ENCODE measurements around the gene HORMAD1. TPM values are rescaled to one million over a fixed set of nuclear protein-coding genes. Genes with fewer than 3 reads are reported as not detected.
"Not testable (repeated sequence)": the region's sequence is repeated elsewhere in the genome, so short reads cannot be mapped to it uniquely, and the experiment has no call there.

HORMAD1 gene, protein sequence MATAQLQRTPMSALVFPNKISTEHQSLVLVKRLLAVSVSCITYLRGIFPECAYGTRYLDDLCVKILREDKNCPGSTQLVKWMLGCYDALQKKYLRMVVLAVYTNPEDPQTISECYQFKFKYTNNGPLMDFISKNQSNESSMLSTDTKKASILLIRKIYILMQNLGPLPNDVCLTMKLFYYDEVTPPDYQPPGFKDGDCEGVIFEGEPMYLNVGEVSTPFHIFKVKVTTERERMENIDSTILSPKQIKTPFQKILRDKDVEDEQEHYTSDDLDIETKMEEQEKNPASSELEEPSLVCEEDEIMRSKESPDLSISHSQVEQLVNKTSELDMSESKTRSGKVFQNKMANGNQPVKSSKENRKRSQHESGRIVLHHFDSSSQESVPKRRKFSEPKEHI
- total RNA-seq (2014; rRNA removed; shearing (Covaris generic)): not detected in 2 replicates

- no peak for DNase-seq (ENCODE audit: low read depth)
Observed at GRCh38 chr1:150720703-150721102, at the start of gene HORMAD1. HORMAD1 (minus strand) TSS chr1:150720895; CDS start chr1:150719505, 1,390 bp downstream.

DNA sequence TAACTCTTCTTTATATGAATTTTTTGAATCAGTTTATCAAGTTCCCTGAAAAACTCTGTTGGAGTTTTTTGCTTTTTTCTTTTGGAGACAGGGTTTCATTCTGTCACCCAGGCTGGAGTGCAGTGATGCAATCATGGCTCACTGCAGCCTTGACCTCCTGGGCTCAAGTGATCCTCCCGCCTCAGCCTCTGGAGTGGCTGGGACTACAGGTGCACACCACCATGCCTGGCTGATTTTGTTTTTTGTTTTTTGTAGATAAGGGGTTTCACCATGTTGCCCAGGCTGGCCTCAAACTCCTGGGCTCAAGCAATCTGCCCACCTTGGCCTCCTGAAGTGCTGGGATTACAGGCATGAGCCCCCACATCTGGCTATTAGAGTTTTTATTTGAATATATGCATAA, 47.0 kb upstream of the HORMAD1 start:
- DNase-seq (ENCODE audit: low read depth): not testable (repeated sequence)

DNA sequence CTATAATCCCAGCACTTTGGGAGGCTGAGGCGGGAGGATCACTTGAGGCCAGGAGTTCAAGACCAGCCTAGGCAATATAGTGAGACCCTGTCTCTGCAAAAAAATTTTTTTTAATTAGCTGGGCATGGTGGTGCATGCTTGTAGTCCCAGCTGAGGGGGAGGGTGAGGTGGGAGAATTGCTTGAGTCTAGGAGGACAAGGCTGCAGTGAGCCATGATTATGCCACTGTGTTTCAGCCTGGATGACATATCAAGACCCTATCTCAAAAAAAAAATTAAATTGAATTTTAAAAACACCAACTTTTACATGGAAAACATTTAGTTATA, 45.2 kb upstream of the HORMAD1 start:
- DNase-seq (ENCODE audit: low read depth): not testable (repeated sequence)

GRCh38 chr1:150765296-150765976, 44.7 kb upstream of the HORMAD1 start, which contains the start of gene CTSS:
CTSS (minus strand) TSS chr1:150765778; CDS start chr1:150764763, 1,015 bp downstream.
- peak; percentile 51 for DNase-seq (ENCODE audit: low read depth)

- DNase-seq (ENCODE audit: low read depth): peak; percentile 75
Observed at GRCh38 chr1:150764617-150765101, 44.0 kb upstream of the HORMAD1 start.

DNA sequence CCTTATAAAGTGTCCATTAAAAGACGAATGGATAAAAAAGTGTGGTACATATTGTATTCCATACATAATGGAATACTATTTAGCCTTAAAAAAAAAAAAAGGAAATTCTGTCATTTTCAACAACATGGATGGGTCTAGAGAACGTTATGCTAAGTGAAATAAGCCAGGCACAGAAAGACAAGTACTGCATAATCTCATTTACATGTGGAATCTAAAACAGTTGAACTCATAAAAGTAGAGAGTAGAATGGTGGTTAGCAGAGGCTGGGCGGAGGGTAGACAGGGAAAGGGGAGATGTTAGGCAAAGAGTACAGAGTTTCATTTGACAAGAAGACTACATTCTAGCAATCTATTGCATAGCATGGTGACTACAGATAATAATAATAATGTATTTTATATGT, 42.3 kb upstream of the HORMAD1 start:
- no peak for DNase-seq (ENCODE audit: low read depth)

GRCh38 chr1:150762552-150762951, 41.9 kb upstream of the HORMAD1 start:
- DNase-seq (ENCODE audit: low read depth): no peak

DNA sequence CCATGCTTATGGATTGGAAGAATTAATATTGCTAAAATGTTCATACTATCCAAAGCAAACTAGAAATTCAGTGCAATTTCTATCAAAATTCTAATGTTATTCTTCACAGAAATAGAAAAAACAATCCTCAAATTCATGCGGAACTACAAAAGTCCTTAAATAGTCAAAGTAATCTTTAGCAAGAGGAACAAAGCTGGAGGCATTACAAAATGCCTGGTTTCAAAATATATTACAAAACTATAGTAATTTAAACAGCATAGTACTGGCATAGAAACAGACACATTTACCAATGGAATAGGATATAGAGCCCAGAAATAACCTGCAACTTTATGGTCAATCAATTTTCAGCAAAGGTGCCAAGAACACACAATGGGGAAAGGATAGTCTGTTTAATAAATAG, 41.1 kb upstream of the HORMAD1 start:
- no peak for DNase-seq (ENCODE audit: low read depth)

GRCh38 chr1:150760013-150760412, 39.3 kb upstream of the HORMAD1 start:
- no peak for DNase-seq (ENCODE audit: low read depth)

- DNase-seq (ENCODE audit: low read depth): no peak
Observed at GRCh38 chr1:150753416-150753815, 32.7 kb upstream of the HORMAD1 start.

DNA sequence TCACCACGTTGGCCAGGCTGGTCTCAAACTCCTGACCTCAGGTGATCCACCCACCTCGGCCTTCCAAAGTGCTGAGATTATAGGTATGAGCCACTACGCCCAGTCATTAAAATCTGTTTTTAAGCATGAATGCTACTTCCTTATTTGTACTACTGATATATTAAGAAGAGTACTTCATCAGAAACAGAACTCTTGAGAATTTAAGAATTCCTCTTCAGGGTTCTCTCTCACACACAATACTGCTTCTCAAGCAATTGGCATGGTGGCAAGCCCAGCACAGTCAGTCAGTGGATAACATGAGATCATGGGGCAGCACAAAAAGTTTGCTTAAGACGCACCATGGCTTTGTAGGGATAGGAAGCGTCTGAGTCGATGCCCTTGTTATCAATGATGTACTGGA, 30.7 kb upstream of the HORMAD1 start:
- no peak for DNase-seq (ENCODE audit: low read depth)

DNA sequence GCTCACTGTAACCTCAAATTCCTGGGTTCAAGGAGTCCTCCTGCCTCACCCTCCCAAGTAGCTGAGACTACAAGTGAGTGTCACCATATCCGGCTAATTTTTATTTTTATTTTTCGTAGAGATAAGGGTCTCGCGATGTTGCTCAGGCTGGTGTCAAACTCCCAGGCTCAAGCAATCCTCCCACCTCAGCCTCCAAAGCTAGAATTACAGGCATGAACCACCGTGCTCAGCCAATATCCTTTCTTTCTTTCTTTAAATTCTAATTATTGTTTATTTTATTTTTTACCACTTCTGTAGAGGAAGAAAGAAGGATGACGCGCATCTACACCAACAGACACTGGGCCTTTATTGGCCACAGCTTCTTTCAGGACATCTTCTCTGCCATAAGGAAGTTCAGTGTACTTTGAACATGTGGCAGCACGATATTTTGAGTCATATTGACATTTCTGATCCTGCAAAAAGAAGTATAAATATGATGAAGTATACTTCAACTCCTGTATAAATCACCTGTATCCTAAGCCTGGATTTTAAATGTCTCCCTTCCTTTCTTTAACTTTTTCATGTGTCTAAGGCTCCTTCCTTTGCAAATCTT, 29.1 kb upstream of the HORMAD1 start:
- no peak for DNase-seq (ENCODE audit: low read depth)

DNA sequence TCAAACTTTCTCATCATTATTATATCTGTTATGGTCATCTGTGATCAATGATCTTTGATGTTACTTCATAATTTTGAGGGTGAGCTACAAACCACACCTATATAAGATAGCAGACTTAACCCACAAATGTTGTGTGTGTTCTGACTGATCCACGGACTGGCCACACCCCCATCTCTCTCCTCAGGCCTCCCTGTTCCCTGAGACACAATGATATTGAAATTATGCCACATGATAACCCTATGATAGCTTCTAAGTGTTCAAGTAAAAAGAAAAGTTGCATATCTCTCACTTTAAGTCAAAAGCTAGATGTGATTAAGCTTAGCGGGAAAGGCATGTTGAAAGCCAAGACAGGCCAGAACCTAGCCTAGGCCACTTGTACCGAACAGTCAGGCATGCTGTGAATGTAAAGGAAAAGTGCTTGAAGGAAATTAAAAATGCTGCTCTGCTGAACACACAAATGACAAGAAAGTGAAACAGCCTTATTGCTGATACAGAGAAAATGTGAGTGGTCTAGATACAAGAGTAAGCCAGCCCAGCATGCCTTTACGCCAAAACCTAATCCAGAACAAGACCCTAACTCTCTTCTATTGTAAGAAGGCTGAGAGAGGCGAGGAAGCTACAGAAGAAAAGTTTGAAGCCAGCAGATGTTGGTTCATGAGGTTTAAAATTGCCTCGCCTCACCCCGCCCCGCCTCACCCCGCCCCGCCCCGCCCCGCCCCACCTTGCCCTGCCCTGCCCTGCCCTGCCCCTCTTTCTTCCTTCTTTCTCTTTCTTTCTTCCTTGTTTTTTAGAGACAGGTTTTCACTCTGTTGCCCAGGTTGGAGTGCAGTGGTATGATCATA, 28.4 kb upstream of the HORMAD1 start:
- no peak for DNase-seq (ENCODE audit: low read depth)

- no peak for DNase-seq (ENCODE audit: low read depth)
Observed at GRCh38 chr1:150730130-150730721, 9.5 kb upstream of the HORMAD1 start.

DNA sequence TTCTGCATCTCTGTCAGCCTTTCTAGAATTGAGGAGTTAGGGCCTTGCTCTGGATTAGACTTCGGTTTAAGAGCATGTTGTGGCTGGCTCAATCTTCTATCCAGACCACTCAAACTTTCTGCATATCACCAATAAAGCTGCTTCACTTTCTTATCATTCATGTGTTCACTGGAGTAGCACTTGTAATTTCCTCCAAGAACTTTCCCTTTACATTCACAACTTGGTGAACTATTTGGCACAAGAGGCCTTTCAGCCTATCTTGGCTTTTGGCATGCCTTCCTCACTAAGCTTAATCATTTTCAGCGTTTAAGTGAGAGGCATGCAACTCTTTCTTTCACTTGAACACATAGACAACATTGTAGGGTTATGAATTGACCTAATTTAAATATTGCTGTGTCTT, 3.6 kb upstream of the HORMAD1 start:
- no peak for DNase-seq (ENCODE audit: low read depth)

DNA sequence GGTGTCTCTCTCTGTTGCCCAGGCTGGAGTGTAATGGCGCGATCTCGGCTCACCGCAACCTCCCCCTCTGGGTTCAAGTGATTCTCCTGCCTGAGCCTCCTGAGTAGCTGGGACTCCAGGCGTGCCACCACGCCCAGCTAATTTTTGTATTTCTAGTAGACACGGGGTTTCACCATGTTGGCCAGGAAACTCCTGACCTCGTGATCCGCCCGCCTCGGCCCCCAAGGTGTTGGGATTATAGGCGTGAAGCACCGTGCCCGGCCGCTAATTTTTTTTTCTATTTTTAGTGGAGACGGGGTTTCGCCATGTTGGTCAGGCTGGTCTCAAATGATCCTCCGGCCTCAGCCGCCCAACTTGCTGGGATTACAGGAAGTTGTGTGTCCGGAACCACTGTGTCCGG, 597 bp downstream of the HORMAD1 start:
- no peak for DNase-seq (ENCODE audit: low read depth)

DNA sequence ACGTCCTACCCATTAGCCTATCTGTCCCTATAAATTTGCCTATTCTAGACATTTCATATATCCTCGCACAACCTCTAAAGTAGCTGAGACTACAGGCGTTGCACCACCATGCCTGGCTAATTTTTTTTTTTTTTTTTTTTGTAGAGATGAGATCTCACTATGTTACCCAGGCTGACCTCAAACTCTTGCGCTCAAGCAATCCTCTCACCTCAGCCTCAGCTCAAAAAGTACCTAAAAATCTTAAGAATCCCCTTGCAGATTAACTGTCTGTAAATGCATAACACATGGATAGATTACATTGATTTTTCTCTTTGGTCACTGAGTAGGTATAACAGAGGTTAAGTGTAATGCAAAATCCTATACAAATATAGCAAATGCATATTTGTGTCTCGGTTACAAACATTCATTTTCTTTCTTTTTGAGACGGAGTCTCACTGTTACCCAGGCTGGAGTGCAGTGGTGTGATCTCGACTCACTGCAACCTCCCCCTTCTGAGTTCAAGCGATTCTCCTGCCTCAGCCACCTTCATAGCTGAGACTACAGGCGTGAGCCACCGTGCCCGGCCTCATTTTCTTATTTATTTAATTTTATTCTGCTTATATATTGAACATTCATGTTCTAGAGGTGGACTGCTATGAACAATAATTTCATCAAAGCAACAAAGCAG, 2.3 kb downstream of the HORMAD1 start:
- no peak for DNase-seq (ENCODE audit: low read depth)

GRCh38 chr1:150709031-150709430, 11.7 kb downstream of the HORMAD1 start:
- DNase-seq (ENCODE audit: low read depth): not testable (repeated sequence)

DNA sequence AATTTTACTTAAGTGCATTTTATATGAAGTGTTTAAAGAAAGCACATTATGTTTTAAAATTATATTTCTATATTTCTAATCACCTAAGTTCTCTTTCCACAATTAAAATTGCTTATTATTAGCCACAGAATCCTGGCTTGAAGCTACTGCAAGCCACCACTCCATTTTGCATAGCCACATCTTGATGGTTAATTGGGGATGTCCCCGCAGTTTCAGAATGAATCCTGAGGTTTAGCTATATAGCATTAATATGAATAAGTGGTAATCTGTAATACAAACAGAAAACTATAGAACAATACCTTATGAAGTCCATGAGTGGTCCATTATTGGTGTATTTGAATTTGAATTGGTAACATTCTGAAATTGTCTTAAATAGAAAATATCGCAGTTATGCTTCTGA, 12.1 kb downstream of the HORMAD1 start:
- DNase-seq (ENCODE audit: low read depth): no peak

GRCh38 chr1:150706091-150706490, 14.6 kb downstream of the HORMAD1 start:
- DNase-seq (ENCODE audit: low read depth): no peak

GRCh38 chr1:150703427-150703826, 17.3 kb downstream of the HORMAD1 start:
- no peak for DNase-seq (ENCODE audit: low read depth)

Measured in M059J (cell line).